ENCODE measurements around the gene CAPN3.

- TF ChIP-seq, protein P1, sequence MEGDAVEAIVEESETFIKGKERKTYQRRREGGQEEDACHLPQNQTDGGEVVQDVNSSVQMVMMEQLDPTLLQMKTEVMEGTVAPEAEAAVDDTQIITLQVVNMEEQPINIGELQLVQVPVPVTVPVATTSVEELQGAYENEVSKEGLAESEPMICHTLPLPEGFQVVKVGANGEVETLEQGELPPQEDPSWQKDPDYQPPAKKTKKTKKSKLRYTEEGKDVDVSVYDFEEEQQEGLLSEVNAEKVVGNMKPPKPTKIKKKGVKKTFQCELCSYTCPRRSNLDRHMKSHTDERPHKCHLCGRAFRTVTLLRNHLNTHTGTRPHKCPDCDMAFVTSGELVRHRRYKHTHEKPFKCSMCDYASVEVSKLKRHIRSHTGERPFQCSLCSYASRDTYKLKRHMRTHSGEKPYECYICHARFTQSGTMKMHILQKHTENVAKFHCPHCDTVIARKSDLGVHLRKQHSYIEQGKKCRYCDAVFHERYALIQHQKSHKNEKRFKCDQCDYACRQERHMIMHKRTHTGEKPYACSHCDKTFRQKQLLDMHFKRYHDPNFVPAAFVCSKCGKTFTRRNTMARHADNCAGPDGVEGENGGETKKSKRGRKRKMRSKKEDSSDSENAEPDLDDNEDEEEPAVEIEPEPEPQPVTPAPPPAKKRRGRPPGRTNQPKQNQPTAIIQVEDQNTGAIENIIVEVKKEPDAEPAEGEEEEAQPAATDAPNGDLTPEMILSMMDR (optimal IDR thresholded peaks at IDR 0.05 in 1 of 3, IDR thresholded peaks at IDR 0.05 in 1 of 3, conservative IDR thresholded peaks at IDR 0.05 in 1 of 3; ENCODE audit: extremely low read depth in 1 of 3, insufficient read depth in 2 of 3, low read length in 3 of 3): peak; percentile 48 to 72 (median 66)
- TF ChIP-seq EZH2 (IDR thresholded peaks at IDR 0.05; ENCODE audit: low read length): no peak
Observed at GRCh38 chr15:42385206-42385979, 26.1 kb downstream of the CAPN3 start.
